OCI-LY7 (cell line): ENCODE data around the gene SND1.

Source experiments
- CTCF ChIP-seq: fragments of 200-600 bp; sonication (generic); conservative IDR thresholded peaks from 2 replicates; pipeline ENCODE4 v1.5.1; 2014; ENCODE audit warnings: mild to moderate bottlenecking, antibody characterized with exemption, low read length, moderate library complexity, mixed read lengths
- EZH2phosphoT487 ChIP-seq: fragments of 200-600 bp; sonication (generic); IDR thresholded peaks from 2 replicates; pipeline ENCODE4 v1.6.1; 2018; ENCODE audit warnings: low read depth, borderline replicate concordance, mild to moderate bottlenecking, mixed run types, antibody characterized with exemption, low read length, moderate library complexity, mixed read lengths

GRCh38 chr7:127780489-127780888 is 128.5 kb downstream of the SND1 start:
- TF ChIP-seq CTCF (no peak), EZH2phosphoT487 (no peak)
